RPMI8226 (cell line): ENCODE measurements around the gene PCP2.

Source experiments
- DNase-seq: peaks from one replicate; pipeline ENCODE4 v3.0.0-alpha.2; 2015

PCP2 gene

DNA sequence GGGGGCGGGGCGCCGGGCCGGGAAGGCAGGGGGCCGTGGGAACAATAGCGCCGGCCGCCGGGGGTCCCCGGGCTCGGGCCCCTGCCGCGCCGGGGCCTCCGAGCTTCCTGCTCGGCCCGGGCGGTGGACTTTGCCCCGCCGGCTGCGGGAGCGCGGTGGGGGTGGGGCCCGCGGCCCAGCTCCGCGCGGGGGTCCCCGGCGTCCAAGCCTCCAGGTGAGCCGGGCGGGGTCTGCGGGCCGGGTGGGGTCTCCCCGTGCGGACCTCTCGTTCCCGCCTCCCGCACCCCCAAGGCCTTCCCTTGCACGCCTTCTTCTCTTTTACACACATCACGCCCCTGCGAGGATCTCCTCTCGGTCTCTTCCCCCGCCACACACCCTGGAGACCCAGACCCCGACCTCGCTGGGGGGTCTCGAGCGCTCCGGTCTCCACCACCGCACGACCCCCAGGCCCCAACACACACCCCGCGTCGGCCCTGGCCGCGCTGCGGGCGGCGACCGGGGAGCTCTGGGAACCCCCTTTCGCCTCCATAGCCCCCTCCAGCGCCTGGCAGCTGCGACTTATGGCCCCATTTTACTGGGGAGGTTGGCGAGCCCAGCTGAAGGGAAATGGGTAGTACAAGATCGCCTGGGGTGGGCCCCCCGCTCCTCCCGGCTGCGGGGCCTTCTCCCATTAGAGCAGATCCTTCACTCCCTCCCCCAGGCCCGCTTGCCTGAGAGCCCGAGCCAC, 37.1 kb downstream of the PCP2 start:
- no peak for DNase-seq

DNA sequence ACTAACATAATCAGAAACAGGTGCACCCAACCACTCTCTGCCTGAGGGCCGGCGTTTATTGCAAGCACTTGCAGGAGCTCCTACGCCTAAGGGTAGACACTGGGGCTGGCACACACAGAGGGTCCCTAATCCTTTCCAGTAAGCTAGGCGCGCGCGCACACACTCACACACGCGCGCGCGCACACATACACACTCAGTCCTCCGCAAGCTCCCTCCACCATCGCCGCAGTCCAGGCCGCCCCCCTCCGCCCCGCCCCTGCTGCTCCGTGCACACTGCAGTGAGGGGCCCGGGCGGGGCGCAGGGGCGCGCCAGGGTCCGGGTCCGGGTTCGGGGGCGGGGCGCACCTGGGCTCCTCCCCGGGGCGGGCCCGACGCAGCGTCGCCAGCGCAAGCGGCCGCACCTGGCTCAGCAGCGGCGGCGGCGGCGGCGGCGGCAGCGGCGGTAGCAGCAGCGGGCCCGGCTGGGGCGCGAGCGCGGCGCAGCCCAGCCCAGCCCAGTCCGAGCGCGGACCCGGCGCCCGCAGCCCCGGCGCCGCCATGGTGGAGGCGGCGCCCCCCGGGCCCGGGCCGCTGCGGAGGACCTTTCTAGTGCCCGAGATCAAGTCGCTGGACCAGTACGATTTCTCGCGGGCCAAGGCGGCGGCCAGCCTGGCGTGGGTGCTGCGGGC, 37.9 kb downstream of the PCP2 start, which contains the start of gene CAMSAP3:
CAMSAP3 (plus strand) TSS at position 398 of the 668 bp plus-strand sequence; CDS start at position 538, 140 bp downstream.
- peak; percentile 81 for DNase-seq

DNA sequence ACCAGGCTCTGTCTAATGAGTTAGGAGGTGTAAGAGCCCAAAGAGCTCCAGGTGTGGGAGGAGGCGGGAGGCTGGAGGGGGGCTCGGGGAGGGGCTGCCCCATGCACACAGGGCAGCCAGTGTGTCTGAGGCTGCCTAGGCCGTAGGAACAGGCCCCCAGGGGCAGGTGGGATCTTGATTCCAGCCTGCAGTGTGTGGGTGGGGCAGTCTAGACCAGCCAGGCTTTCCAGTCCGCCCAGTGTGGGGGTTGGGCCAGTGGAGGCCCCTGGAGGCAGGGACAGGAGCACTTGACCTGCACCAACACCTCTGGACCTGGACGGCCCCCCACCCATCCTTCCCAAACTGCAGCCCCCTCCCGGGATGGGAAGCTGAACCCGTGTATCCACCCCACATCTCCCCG, 43.3 kb downstream of the PCP2 start:
- no peak for DNase-seq

DNA sequence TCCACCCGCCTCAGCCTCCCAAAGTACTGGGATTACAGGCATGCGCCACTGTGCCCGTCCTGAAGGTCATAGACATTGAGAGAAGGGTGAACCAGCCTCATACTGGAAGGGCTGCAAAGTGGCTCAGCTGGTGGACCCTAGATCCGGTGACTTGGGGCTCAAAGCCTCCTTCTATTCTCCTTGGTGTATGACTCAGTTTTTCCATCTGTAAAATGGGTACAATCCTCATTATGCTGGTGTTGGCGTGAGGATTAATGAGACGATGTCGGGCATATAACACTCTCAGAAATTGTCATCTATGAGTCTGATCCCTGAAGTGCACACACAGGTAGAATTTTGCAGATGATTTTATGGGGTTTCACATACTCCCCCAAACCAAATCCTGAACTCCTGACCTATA, 43.7 kb downstream of the PCP2 start:
- no peak for DNase-seq

DNA sequence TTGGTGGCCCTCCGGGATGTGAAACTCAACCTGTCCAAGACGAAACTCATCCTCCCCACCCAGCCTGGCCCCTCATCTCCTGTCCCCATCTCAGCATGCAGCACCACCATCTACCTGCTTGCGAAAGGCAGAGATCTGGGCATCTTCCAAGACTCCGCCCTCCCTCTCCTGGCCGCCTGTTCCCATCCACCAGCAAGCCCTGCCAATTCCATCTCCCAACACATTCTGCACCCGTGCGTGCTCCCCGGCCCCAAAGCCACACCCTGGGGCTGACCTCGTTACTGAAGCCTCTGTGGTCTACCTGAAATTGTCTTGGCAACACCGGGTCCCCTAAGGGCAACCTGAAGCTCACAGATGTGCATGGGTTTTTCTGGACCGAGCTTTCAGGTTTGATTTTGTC, 51.1 kb downstream of the PCP2 start:
- DNase-seq = peak; percentile 47
